DND-41 (cell line): Measurements from ENCODE around the gene SLC35F5.

ENCODE experiments used
- ATAC-seq: fragments of 200-7000 bp; cut with Tn5 transposase; 3 replicates; pipeline ENCODE4 v1.9.1; 2021; ENCODE audit warnings: low read depth; ENCODE audit not compliant: insufficient read depth
- DNase-seq: peaks from one replicate; pipeline ENCODE4 v3.0.0-alpha.2; 2020
- H2AFZ ChIP-seq: 2 replicates; pipeline ENCODE4 v1.6.0; 2012; ENCODE audit warnings: low read depth, low read length
- H3K27ac ChIP-seq: 2 replicates; pipeline ENCODE4 v1.5.1; 2012; ENCODE audit warnings: low read length, inconsistent platforms
- H3K27me3 ChIP-seq: fragments of 200-600 bp; sonication (generic); 2 replicates; pipeline ENCODE4 v1.6.0; 2012; ENCODE audit warnings: low read length, mild to moderate bottlenecking, inconsistent platforms; ENCODE audit not compliant: insufficient read depth, poor library complexity
- H3K36me3 ChIP-seq: 2 replicates; pipeline ENCODE4 v1.5.1; 2012; ENCODE audit warnings: low read length, inconsistent platforms; ENCODE audit not compliant: insufficient read depth
- H3K4me1 ChIP-seq: 2 replicates; pipeline ENCODE4 v1.5.1; 2012; ENCODE audit warnings: mild to moderate bottlenecking, low read length; ENCODE audit not compliant: insufficient read depth
- H3K4me2 ChIP-seq: 2 replicates; pipeline ENCODE4 v1.6.0; 2012; ENCODE audit warnings: mild to moderate bottlenecking, moderate library complexity, low read length, inconsistent platforms; ENCODE audit not compliant: insufficient read depth
- H3K4me3 ChIP-seq, 2 experiments: fragments of 200-600 bp in 1 of 2; shearing (Covaris generic) in 1 of 2; 2 replicates each; pipeline ENCODE4 v1.5.1; 2012 to 2016; ENCODE audit warnings: inconsistent platforms in 2 of 2, low read length in 2 of 2, mild to moderate bottlenecking in 2 of 2, low read depth in 1 of 2, moderate library complexity in 1 of 2
- H3K79me2 ChIP-seq: 2 replicates; pipeline ENCODE4 v1.6.0; 2012; ENCODE audit warnings: low read length, inconsistent platforms; ENCODE audit not compliant: insufficient read depth
- H3K9ac ChIP-seq: 2 replicates; pipeline ENCODE4 v1.6.0; 2012; ENCODE audit warnings: low read depth, mild to moderate bottlenecking, inconsistent platforms, low read length, moderate library complexity
- H3K9me3 ChIP-seq: 2 replicates; pipeline ENCODE4 v1.5.1; 2012; ENCODE audit warnings: low read length, moderate library complexity, mild to moderate bottlenecking, inconsistent platforms; ENCODE audit not compliant: insufficient read depth, severe bottlenecking
- H4K20me1 ChIP-seq: 2 replicates; pipeline ENCODE4 v1.6.0; 2012; ENCODE audit warnings: low read length; ENCODE audit not compliant: insufficient read depth
- EZH2 ChIP-seq: IDR thresholded peaks from 3 replicates; pipeline ENCODE4 v1.6.1; 2012; ENCODE audit warnings: borderline replicate concordance, low read depth, mild to moderate bottlenecking, moderate library complexity, low read length, inconsistent platforms; ENCODE audit not compliant: severe bottlenecking
- TF ChIP-seq, protein P1 (sequence below): IDR thresholded peaks from 2 replicates; pipeline ENCODE4 v1.5.1; 2012; ENCODE audit warnings: borderline replicate concordance, low read length, moderate library complexity, mild to moderate bottlenecking; ENCODE audit not compliant: poor library complexity, severe bottlenecking; ENCODE audit errors: extremely low read depth

Gene SLC35F5

GRCh38 chr2:113796592-113797175, 40.2 kb upstream of the SLC35F5 start:
- no peaks in the 10 kb centered on the region for H3K9me3 ChIP-seq
- H3K4me1 ChIP-seq: no peaks in the 10 kb centered on the region
- H3K9ac ChIP-seq: no peak overlapping the region
- TF ChIP-seq EZH2: no peak
- TF ChIP-seq, protein P1, sequence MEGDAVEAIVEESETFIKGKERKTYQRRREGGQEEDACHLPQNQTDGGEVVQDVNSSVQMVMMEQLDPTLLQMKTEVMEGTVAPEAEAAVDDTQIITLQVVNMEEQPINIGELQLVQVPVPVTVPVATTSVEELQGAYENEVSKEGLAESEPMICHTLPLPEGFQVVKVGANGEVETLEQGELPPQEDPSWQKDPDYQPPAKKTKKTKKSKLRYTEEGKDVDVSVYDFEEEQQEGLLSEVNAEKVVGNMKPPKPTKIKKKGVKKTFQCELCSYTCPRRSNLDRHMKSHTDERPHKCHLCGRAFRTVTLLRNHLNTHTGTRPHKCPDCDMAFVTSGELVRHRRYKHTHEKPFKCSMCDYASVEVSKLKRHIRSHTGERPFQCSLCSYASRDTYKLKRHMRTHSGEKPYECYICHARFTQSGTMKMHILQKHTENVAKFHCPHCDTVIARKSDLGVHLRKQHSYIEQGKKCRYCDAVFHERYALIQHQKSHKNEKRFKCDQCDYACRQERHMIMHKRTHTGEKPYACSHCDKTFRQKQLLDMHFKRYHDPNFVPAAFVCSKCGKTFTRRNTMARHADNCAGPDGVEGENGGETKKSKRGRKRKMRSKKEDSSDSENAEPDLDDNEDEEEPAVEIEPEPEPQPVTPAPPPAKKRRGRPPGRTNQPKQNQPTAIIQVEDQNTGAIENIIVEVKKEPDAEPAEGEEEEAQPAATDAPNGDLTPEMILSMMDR: no peak
- H4K20me1 ChIP-seq: no peaks in the 10 kb centered on the region
- no peaks in the 10 kb centered on the region for H3K79me2 ChIP-seq
- no peak overlapping the region for H2AFZ ChIP-seq
- no peaks in the 10 kb centered on the region for H3K36me3 ChIP-seq
- no peak for ATAC-seq
- H3K27ac ChIP-seq: no peak overlapping the region
- H3K27me3 ChIP-seq: no peaks in the 10 kb centered on the region
- no peak overlapping the region for H3K4me3 ChIP-seq
- DNase-seq: no peak
- H3K4me2 ChIP-seq: no peak overlapping the region

DNA sequence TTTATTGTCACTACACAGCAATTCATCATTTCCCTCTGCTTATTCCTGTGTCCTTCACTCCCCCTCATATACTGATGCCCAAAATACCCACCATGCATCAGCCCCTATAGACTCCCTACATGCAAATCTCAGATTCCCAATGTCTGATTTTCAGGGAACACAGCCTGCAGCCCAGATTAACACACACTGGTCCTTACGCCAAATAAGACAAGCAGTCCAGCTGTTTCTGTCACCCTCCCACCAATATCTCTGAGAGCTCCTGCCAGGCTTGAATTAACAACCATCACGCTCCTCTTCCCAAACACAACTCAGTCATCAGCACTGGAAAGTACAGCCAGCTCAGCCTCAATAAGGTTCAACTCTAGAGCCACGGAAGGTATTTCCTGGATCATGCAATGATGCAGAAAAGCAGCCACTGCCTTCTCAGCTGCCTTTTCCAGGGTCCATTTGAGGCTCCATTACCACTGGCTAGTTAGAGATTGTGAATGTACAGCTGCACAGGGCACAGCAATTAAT, 39.0 kb upstream of the SLC35F5 start:
- TF ChIP-seq EZH2: no peak
- TF ChIP-seq, protein P1: no peak
- Histone ChIP-seq H3K79me2 (no peaks in the 10 kb centered on the region), H4K20me1 (no peaks in the 10 kb centered on the region)

DNA sequence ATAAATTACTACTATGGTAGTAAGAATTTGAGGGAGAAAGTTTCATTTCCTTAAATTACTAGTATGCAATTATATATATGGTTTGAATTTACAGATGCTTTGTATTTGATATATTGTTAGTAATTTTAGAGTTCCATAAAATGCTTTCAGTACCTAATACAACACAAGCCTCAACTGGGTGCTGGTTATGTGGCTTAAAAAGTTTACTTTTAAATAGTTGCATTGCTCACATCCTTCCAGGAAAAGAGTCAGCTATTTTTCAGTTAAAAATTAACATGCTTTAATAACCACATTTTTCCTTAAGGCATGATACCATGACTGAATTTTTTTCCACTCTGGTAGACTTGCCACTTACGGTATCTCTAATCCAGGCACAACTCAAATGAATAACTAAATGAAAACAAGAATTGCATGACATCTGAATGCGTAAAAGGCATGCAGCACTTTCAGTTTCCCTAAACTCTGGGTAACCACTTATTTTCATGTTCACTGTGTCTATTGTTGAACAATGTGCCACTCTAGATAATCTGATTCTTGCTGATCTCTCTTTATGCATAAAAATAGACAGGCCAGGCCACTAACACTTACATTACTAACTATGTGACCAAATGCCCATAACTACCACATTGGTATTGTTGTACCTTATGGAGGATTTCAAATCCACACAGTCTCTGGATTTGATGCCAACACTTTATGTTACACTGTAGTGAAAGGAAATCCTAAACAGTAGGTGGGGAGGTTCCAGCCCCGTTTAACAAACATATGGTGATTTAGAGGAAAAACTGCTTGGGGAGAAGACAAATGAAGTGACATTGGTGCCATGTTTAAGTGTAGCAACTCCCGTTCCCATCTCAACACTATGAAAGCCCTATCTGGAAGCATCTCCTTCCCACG, 35.5 kb upstream of the SLC35F5 start:
- no peak overlapping the region for H3K4me3 ChIP-seq
- DNase-seq (no peak), ATAC-seq (no peak)
- H3K79me2 ChIP-seq: no peaks in the 10 kb centered on the region
- H3K4me1 ChIP-seq: no peaks in the 10 kb centered on the region
- no peak overlapping the region; the same call in 1 of the 2 replicates for H2AFZ ChIP-seq
- H3K9ac ChIP-seq: no peak overlapping the region
- no peaks in the 10 kb centered on the region for H3K36me3 ChIP-seq
- H3K4me2 ChIP-seq: no peak overlapping the region
- no peaks in the 10 kb centered on the region for H3K27me3 ChIP-seq
- no peaks in the 10 kb centered on the region for H3K9me3 ChIP-seq
- H3K27ac ChIP-seq: no peak overlapping the region
- TF ChIP-seq EZH2: no peak
- no peaks in the 10 kb centered on the region for H4K20me1 ChIP-seq

More for the DNA sequence above, 39.0 kb upstream of the SLC35F5 start:
- H3K4me2 ChIP-seq: no peak overlapping the region
- H3K27me3 ChIP-seq: no peaks in the 10 kb centered on the region
- no peaks in the 10 kb centered on the region for H3K36me3 ChIP-seq
- no peak overlapping the region for H3K4me3 ChIP-seq
- no peak for DNase-seq
- no peak overlapping the region for H3K9ac ChIP-seq
- no peak for ATAC-seq
- no peak overlapping the region for H3K27ac ChIP-seq
- H2AFZ ChIP-seq: no peak overlapping the region
- H3K4me1 ChIP-seq: no peaks in the 10 kb centered on the region
- H3K9me3 ChIP-seq: no peaks in the 10 kb centered on the region
